Activated T-helper 1 cell treated with Interleukin-2 at 50 U/mL for 16 hours (primary cell): Measurements from ENCODE around the gene PIGW.

ENCODE experiments used
- DNase-seq: peaks from one replicate; pipeline ENCODE4 v3.0.0-alpha.2; 2020; ENCODE audit warnings: low read depth

PIGW gene

GRCh38 chr17:36546418-36547093 lies 11.8 kb downstream of the PIGW start:
- DNase-seq, result no peak

GRCh38 chr17:36547776-36548175 lies 13.0 kb downstream of the PIGW start:
- no peak for DNase-seq

GRCh38 chr17:36550491-36551417 lies 16.0 kb downstream of the PIGW start:
- DNase-seq, result no peak

- no peak for DNase-seq
Observed at GRCh38 chr17:36553459-36553858, 18.7 kb downstream of the PIGW start.

GRCh38 chr17:36566081-36566480 lies 31.3 kb downstream of the PIGW start:
- DNase-seq, result no peak

- no peak for DNase-seq
Observed at GRCh38 chr17:36575028-36575427, 40.2 kb downstream of the PIGW start.

GRCh38 chr17:36576793-36577192 lies 42.0 kb downstream of the PIGW start:
- DNase-seq, result no peak

- DNase-seq, result no peak
Observed at GRCh38 chr17:36578671-36579070, 43.9 kb downstream of the PIGW start.

- DNase-seq, result no peak
Observed at GRCh38 chr17:36583787-36584186, 49.0 kb downstream of the PIGW start.

GRCh38 chr17:36586138-36586537 lies 51.4 kb downstream of the PIGW start:
- no peak for DNase-seq
